Osteoblast (primary cell): ENCODE data around the gene AHCYL1. TPM values are rescaled to one million over a fixed set of nuclear protein-coding genes. Genes with fewer than 3 reads are reported as not detected.

ENCODE experiments used
- DNase-seq: peaks from one replicate; pipeline ENCODE4 v3.0.0; 2011; ENCODE audit warnings: low spot score, mixed read lengths; ENCODE audit not compliant: insufficient read length; ENCODE audit errors: missing footprints
- H2AFZ ChIP-seq: 2 replicates; pipeline ENCODE4 v1.6.0; 2011; ENCODE audit warnings: mild to moderate bottlenecking, low read length
- H3K27ac ChIP-seq: 2 replicates; pipeline ENCODE4 v1.5.1; 2011; ENCODE audit warnings: mild to moderate bottlenecking, low read depth, low read length, moderate library complexity
- H3K27me3 ChIP-seq: 2 replicates; pipeline ENCODE4 v1.6.0; 2012; ENCODE audit warnings: mild to moderate bottlenecking, control low read depth, inconsistent platforms, low read length, moderate library complexity; ENCODE audit not compliant: insufficient read depth
- H3K36me3 ChIP-seq: 2 replicates; pipeline ENCODE4 v1.5.1; 2011; ENCODE audit warnings: mild to moderate bottlenecking, low read length, control low read depth, moderate library complexity; ENCODE audit not compliant: insufficient read depth
- H3K4me1 ChIP-seq: 2 replicates; pipeline ENCODE4 v1.5.1; 2011; ENCODE audit warnings: mild to moderate bottlenecking, low read length, control low read depth, moderate library complexity; ENCODE audit not compliant: insufficient read depth
- H3K4me2 ChIP-seq: 2 replicates; pipeline ENCODE4 v1.6.0; 2011; ENCODE audit warnings: mild to moderate bottlenecking, low read length; ENCODE audit not compliant: insufficient read depth
- H3K4me3 ChIP-seq: fragments of 200-600 bp; sonication (generic); 3 replicates; pipeline ENCODE4 v1.5.1; 2012; ENCODE audit warnings: mild to moderate bottlenecking, low read length, inconsistent platforms; ENCODE audit not compliant: insufficient read depth
- H3K79me2 ChIP-seq: 2 replicates; pipeline ENCODE4 v1.6.0; 2012; ENCODE audit warnings: mild to moderate bottlenecking, low read length, control low read depth, inconsistent platforms; ENCODE audit not compliant: insufficient read depth
- H3K9me3 ChIP-seq: 2 replicates; pipeline ENCODE4 v1.5.1; 2011; ENCODE audit warnings: low read depth, low read length, control low read depth
- H4K20me1 ChIP-seq: 2 replicates; pipeline ENCODE4 v1.6.0; 2012; ENCODE audit warnings: mild to moderate bottlenecking, low read length, control low read depth; ENCODE audit not compliant: insufficient read depth
- total RNA-seq: library from RNA; depleted of rRNA; stranded (reverse); fragments of >200 nt; gene quantifications from 2 replicates; pipeline ENCODE4 v1.2.3, GENCODE V29; 2012
- TF ChIP-seq, protein P1 (sequence below): IDR thresholded peaks from 2 replicates; pipeline ENCODE4 v1.5.1; 2011; ENCODE audit warnings: mild to moderate bottlenecking, low read depth, low read length, moderate library complexity; ENCODE audit errors: extremely low read depth

Gene AHCYL1
- total RNA-seq, 1 donor = 56.8 TPM

DNA sequence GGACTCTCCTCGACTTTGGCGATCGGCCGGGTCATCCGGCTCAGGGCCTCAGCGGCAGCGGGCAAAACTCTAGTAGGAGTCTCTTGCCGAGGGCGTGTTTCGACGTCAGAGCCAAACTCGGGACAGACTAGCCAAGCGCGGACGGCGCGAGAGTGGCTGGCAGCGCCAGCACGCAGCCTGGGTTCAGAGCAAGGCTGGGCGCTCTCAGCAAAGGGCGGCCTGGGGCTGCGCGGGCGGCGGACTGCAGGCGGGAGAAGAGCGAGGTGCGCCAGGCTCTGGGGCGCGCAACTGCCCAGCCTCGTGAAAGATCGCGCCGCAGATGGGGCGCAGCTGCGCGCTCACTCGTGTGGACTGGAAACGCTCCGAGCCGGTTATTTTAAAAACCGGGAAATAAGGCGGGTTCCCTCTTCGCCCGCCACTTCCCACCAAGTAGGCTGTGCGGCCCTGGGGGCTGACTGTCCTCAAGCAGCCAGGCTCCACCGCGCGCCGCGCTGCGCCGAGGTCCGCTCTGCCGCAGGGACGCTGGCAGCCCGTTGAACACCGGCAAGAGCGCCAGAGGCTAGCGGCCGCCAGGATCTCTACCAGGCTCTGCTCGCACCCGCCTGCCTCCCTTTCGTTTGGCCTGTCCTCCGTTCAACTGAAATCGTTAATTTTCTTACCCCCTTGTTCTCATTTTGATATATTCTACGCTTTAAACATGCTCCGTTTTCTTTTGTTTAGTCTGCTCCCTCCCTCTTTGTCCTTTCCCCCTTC, 83.5 kb downstream of the AHCYL1 start:
- Histone ChIP-seq H3K9me3 (no peaks in the 10 kb centered on the region), H4K20me1 (peaks cover 4% of the 10 kb centered on the region), H3K4me1 (no peaks in the 10 kb centered on the region), H3K79me2 (no peaks in the 10 kb centered on the region), H3K4me3 (no peak overlapping the region), H3K27me3 (peaks cover 61% of the 10 kb centered on the region), H3K27ac (no peak overlapping the region), H2AFZ (no peak overlapping the region), H3K36me3 (no peaks in the 10 kb centered on the region), H3K4me2 (no peak overlapping the region)
- TF ChIP-seq, protein P1, sequence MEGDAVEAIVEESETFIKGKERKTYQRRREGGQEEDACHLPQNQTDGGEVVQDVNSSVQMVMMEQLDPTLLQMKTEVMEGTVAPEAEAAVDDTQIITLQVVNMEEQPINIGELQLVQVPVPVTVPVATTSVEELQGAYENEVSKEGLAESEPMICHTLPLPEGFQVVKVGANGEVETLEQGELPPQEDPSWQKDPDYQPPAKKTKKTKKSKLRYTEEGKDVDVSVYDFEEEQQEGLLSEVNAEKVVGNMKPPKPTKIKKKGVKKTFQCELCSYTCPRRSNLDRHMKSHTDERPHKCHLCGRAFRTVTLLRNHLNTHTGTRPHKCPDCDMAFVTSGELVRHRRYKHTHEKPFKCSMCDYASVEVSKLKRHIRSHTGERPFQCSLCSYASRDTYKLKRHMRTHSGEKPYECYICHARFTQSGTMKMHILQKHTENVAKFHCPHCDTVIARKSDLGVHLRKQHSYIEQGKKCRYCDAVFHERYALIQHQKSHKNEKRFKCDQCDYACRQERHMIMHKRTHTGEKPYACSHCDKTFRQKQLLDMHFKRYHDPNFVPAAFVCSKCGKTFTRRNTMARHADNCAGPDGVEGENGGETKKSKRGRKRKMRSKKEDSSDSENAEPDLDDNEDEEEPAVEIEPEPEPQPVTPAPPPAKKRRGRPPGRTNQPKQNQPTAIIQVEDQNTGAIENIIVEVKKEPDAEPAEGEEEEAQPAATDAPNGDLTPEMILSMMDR = no peak
- DNase-seq = peak; percentile 73

DNA sequence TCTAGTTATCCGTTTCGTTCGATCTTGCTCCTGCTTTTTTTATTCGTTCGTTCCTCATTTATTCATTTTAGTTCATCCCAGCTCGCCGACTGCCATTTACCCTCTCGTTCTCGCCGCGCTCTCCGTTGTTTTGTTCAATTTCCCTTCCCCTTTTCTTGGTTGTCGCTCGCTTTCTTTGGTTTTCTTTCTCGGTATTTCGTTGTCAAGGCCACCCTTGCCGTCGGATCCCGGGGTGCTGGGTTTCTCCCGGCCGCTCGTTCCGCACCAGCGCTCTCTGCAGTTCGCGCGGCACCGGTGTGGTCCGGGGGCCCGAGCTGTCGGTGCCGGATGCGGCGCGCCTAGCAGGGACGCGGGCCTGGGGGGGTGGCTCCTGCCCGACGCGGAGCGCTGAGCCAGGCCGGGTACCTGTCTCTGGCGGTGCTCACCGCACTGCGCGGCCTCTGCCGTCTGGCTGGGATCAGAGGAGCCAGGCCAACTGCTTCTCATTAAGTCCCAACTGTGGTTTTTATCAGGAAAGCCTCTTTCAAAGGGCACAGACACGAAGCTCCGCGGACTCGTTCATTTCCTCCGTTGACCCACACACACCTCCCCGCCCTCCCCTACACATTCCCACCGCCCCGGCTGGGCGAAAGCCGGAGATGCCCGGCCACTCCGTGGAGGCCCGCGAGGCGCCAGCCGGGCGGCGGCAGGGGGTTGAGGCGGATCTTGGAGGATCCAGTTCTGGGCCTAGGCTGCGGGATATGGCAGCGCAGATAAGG, 84.3 kb downstream of the AHCYL1 start:
- H4K20me1 ChIP-seq = peaks cover 4% of the 10 kb centered on the region

DNA sequence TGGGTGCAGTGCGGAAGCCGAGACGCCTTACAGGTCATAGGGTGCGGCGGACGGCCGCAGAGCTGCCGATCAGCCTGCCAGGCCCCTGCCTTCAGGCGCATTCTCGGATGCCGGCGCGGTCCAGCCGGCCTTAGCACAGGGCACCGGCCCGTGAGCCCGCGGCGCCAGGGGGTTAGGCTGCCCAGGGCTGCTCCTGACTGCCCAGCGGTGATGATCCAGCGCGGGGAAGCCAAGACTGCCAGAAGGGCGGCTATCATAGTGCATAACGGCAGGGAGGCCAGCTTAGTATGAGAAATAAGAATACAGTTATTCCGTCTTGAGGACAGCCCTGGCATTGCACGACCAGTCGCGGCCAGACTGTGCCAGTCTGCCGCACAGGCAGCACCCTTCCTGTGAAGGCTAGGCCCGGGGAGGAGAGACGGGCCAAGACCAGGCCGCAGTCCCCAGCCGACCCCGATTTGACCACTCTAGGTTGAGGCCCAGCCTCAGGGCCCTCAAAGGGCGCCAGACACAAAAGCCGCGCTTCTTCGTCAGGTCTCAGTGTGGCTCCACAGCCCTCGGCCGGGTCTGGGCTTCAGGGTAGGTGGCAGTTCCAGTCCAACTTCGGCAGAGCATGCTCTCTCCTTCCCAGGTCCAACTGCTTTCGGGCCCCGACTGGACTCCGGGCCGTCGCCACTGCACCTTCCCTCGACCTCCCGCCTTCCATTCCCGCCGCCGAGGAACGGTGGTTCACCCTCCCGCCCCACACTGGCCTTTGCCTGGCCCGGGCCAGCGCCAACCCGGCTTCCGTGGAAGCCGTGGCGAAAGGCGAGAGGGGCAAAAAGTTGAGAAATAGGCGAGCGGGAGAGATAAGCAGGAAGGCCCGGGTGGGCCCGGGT, 85.1 kb downstream of the AHCYL1 start:
- Histone ChIP-seq H3K27me3 (peaks cover 73% of the 10 kb centered on the region), H3K4me1 (no peaks in the 10 kb centered on the region), H3K79me2 (no peaks in the 10 kb centered on the region), H3K36me3 (no peaks in the 10 kb centered on the region), H3K9me3 (no peaks in the 10 kb centered on the region), H3K27ac (no peak overlapping the region), H2AFZ (no peak overlapping the region), H4K20me1 (peaks cover 4% of the 10 kb centered on the region), H3K4me3 (no peak overlapping the region), H3K4me2 (no peak overlapping the region)
- TF ChIP-seq, protein P1 = no peak
- DNase-seq = peak; percentile 86

More for the DNA sequence above, 84.3 kb downstream of the AHCYL1 start:
- no peaks in the 10 kb centered on the region for H3K4me1 ChIP-seq
- TF ChIP-seq, protein P1 = no peak
- no peak overlapping the region for H3K27ac ChIP-seq
- no peak overlapping the region for H3K4me2 ChIP-seq
- no peaks in the 10 kb centered on the region for H3K9me3 ChIP-seq
- H3K4me3 ChIP-seq = no peak overlapping the region
- H3K36me3 ChIP-seq = no peaks in the 10 kb centered on the region
- H3K27me3 ChIP-seq = peaks cover 68% of the 10 kb centered on the region
- peak; percentile 84 for DNase-seq
- no peak overlapping the region for H2AFZ ChIP-seq
- no peaks in the 10 kb centered on the region for H3K79me2 ChIP-seq
